ENCODE results near the gene MMEL1.

Gene MMEL1

GRCh38 chr1:2548068-2548589 is 84.7 kb downstream of the MMEL1 start:
- peak overlapping the region; percentile 99 for H3K27ac ChIP-seq

GRCh38 chr1:2547210-2548067 is 85.4 kb downstream of the MMEL1 start:
- peak overlapping the region; percentile 99 for H3K27ac ChIP-seq
- TF ChIP-seq CTCF (IDR thresholded peaks at IDR 0.05) (no peak), ZFX (IDR thresholded peaks at IDR 0.05; ENCODE audit: borderline replicate concordance) (no peak)

More at GRCh38 chr1:2548068-2548589, 84.7 kb downstream of the MMEL1 start:
- TF ChIP-seq ZFX (IDR thresholded peaks at IDR 0.05; ENCODE audit: borderline replicate concordance) (no peak), CTCF (IDR thresholded peaks at IDR 0.05) (peak; percentile 96)

GRCh38 chr1:2546515-2547209 is 86.2 kb downstream of the MMEL1 start:
- peak overlapping the region; percentile 99 for H3K27ac ChIP-seq
- no peak for TF ChIP-seq ZFX (IDR thresholded peaks at IDR 0.05; ENCODE audit: borderline replicate concordance)
- TF ChIP-seq CTCF (IDR thresholded peaks at IDR 0.05) = no peak

GRCh38 chr1:2545754-2546514 is 86.9 kb downstream of the MMEL1 start:
- H3K27ac ChIP-seq = peak overlapping the region; percentile 99

GRCh38 chr1:2544875-2545640 is 87.8 kb downstream of the MMEL1 start:
- peak overlapping the region; percentile 99 for H3K27ac ChIP-seq
- TF ChIP-seq ZFX (IDR thresholded peaks at IDR 0.05; ENCODE audit: borderline replicate concordance) = no peak
- TF ChIP-seq CTCF (IDR thresholded peaks at IDR 0.05) = no peak

More at GRCh38 chr1:2545754-2546514, 86.9 kb downstream of the MMEL1 start:
- TF ChIP-seq CTCF (IDR thresholded peaks at IDR 0.05) (no peak), ZFX (IDR thresholded peaks at IDR 0.05; ENCODE audit: borderline replicate concordance) (no peak)

GRCh38 chr1:2544093-2544874 is 88.5 kb downstream of the MMEL1 start:
- no peak for TF ChIP-seq CTCF (IDR thresholded peaks at IDR 0.05)
- TF ChIP-seq ZFX (IDR thresholded peaks at IDR 0.05; ENCODE audit: borderline replicate concordance) = no peak
- H3K27ac ChIP-seq = peak overlapping the region; percentile 32; the same call in 1 of the 2 replicates
